HCT116 (cell line): Measurements from ENCODE around the gene FAM47E. TPM values are rescaled to one million over a fixed set of nuclear protein-coding genes. Genes with fewer than 3 reads are reported as not detected.

ENCODE experiments used
- ATAC-seq: fragments of 200-7000 bp; cut with Tn5 transposase; 2 replicates; pipeline ENCODE4 v1.9.1; 2020; ENCODE audit warnings: mild to moderate bottlenecking, moderate library complexity
- BruUV-seq: library from RNA; stranded (reverse); fragments of 400-500 nt; replicated peaks from 2 replicates; lab custom pipeline; 2021; lab: Mats Ljungman, UMichigan
- CTCF ChIA-PET: fragments of 300-600 bp; sonication (Branson Sonifier 250); formaldehyde crosslinking; loops from one replicate; lab custom pipeline; 2021; ENCODE audit warnings: antibody characterized with exemption; lab: Charles Lee
- POLR2A ChIA-PET: fragments of 300-600, 350-600 bp; sonication (Branson Sonifier 250); formaldehyde crosslinking; loops from one replicate; lab custom pipeline; 2021; ENCODE audit warnings: antibody characterized with exemption; lab: Charles Lee
- RAD21 ChIA-PET, 2 experiments: fragments of 300-600 bp; sonication (Branson Sonifier 250); formaldehyde crosslinking; loops; one replicate each; lab custom pipeline; 2023; ENCODE audit warnings: low total read pairs in 2 of 2; ENCODE audit not compliant: uncharacterized antibody in 2 of 2, unreplicated experiment in 2 of 2, low non-redundant PET in 1 of 2; lab: Charles Lee
- DNase-seq: peaks from one replicate; pipeline ENCODE4 v3.0.0-alpha.2; 2010; ENCODE audit warnings: low read depth, low spot score
- H2AFZ ChIP-seq: fragments of 200-600 bp; shearing (Covaris generic), sonication (generic); 2 replicates; pipeline ENCODE4 v1.6.1; 2017; ENCODE audit warnings: low read depth, mixed run types, mixed read lengths, antibody characterized with exemption, low read length; ENCODE audit not compliant: poor library complexity, severe bottlenecking
- H3K27ac ChIP-seq: 2 replicates; pipeline ENCODE4 v1.5.1; 2012; ENCODE audit warnings: low read depth, low read length
- H3K27me3 ChIP-seq: fragments of 200-600 bp; sonication (generic); 2 replicates; pipeline ENCODE4 v1.6.1; 2016; ENCODE audit warnings: mixed run types, low read length, mixed read lengths; ENCODE audit not compliant: insufficient read depth
- H3K36me3 ChIP-seq, 2 experiments: fragments of 200-500 bp in 1 of 2; fragments of 200-600 bp in 1 of 2; sonication (Bioruptor generic) in 1 of 2; sonication (generic) in 1 of 2; 2 replicates each; pipeline versions ENCODE4 v1.5.1 to v1.6.1; 2014 to 2016; ENCODE audit warnings: low read length in 2 of 2, inconsistent platforms in 1 of 2, mixed read lengths in 1 of 2, mixed run types in 1 of 2; ENCODE audit not compliant: insufficient read depth in 2 of 2, control insufficient read depth in 1 of 2
- H3K4me1 ChIP-seq, 2 experiments: fragments of 200-600 bp in 1 of 2; sonication (generic) in 1 of 2; 2 replicates each; pipeline versions ENCODE4 v1.5.1 to v1.6.1; 2012 to 2017; ENCODE audit warnings: low read length in 2 of 2, inconsistent platforms in 1 of 2, mild to moderate bottlenecking in 1 of 2, mixed read lengths in 1 of 2, mixed run types in 1 of 2, moderate library complexity in 1 of 2; ENCODE audit not compliant: insufficient read depth in 2 of 2, control insufficient read depth in 1 of 2
- H3K4me2 ChIP-seq: fragments of 200-600 bp; sonication (generic); 2 replicates; pipeline ENCODE4 v1.6.1; 2017; ENCODE audit warnings: mixed run types, low read length, mixed read lengths
- H3K4me3 ChIP-seq, 2 experiments: fragments of 200-600 bp in 1 of 2; sonication (generic) in 1 of 2; replicated peaks in 1 of 2; 2 replicates each; pipeline ENCODE4 v1.5.1; 2011 to 2016; ENCODE audit warnings: low read length in 2 of 2, control low read depth in 1 of 2, low read depth in 1 of 2, mild to moderate bottlenecking in 1 of 2, mixed read lengths in 1 of 2, mixed run types in 1 of 2
- H3K79me2 ChIP-seq: fragments of 200-600 bp; sonication (generic); 2 replicates; pipeline ENCODE4 v1.6.1; 2017; ENCODE audit warnings: mild to moderate bottlenecking, mixed run types, low read length, moderate library complexity, mixed read lengths; ENCODE audit not compliant: insufficient read depth
- H3K9ac ChIP-seq: fragments of 200-600 bp; sonication (generic); 2 replicates; pipeline ENCODE4 v1.6.1; 2016; ENCODE audit warnings: low read length, mixed read lengths
- H3K9me2 ChIP-seq: fragments of 200-600 bp; sonication (generic), shearing (Covaris generic); 2 replicates; pipeline ENCODE4 v1.6.1; 2017; ENCODE audit warnings: mixed run types, mild to moderate bottlenecking, moderate library complexity; ENCODE audit not compliant: insufficient read depth
- H3K9me3 ChIP-seq, 2 experiments: fragments of 200-500 bp in 1 of 2; fragments of 200-600 bp in 1 of 2; sonication (Bioruptor generic) in 1 of 2; sonication (generic) in 1 of 2; 2 replicates each; pipeline ENCODE4 v1.6.1; 2014 to 2017; ENCODE audit warnings: low read length in 2 of 2, mixed read lengths in 2 of 2, inconsistent platforms in 1 of 2, low read depth in 1 of 2, mild to moderate bottlenecking in 1 of 2, mixed run types in 1 of 2, moderate library complexity in 1 of 2; ENCODE audit not compliant: control insufficient read depth in 1 of 2, insufficient read depth in 1 of 2
- H4K20me1 ChIP-seq: fragments of 200-600 bp; sonication (generic), shearing (Covaris generic); 2 replicates; pipeline ENCODE4 v1.6.1; 2017; ENCODE audit warnings: mixed run types, mild to moderate bottlenecking, moderate library complexity; ENCODE audit not compliant: insufficient read depth
- ATF3 ChIP-seq: IDR thresholded peaks from 2 replicates; pipeline ENCODE4 v1.6.1; 2012
- ELF1 ChIP-seq: IDR thresholded peaks from 2 replicates; pipeline ENCODE4 v1.6.1; 2012; ENCODE audit warnings: low read depth, borderline replicate concordance
- EZH2 ChIP-seq: fragments of 200-600 bp; sonication (generic); IDR thresholded peaks from 2 replicates; pipeline ENCODE4 v1.6.1; 2017; ENCODE audit warnings: antibody characterized with exemption, mixed run types
- FOSL1 ChIP-seq: IDR thresholded peaks from 2 replicates; pipeline ENCODE4 v1.6.1; 2012; ENCODE audit warnings: low read depth
- JUND ChIP-seq: IDR thresholded peaks from 2 replicates; pipeline ENCODE4 v1.6.1; 2012
- MAX ChIP-seq: IDR thresholded peaks from 2 replicates; pipeline ENCODE4 v1.6.1; 2012
- POLR2A ChIP-seq: IDR thresholded peaks from 2 replicates; pipeline ENCODE4 v1.7.0; 2011; ENCODE audit warnings: borderline replicate concordance; ENCODE audit not compliant: insufficient read depth, insufficient read length; ENCODE audit errors: extremely low read depth
- POLR2AphosphoS5 ChIP-seq: IDR thresholded peaks from 2 replicates; pipeline ENCODE4 v1.6.1; 2011; ENCODE audit warnings: mild to moderate bottlenecking, low read depth, low read length, moderate library complexity
- RAD21 ChIP-seq: IDR thresholded peaks from 2 replicates; pipeline ENCODE4 v1.6.1; 2012; ENCODE audit warnings: low read depth, mild to moderate bottlenecking
- SIN3A ChIP-seq: IDR thresholded peaks from 2 replicates; pipeline ENCODE4 v1.6.1; 2012; ENCODE audit warnings: low read depth
- SRF ChIP-seq: IDR thresholded peaks from 2 replicates; pipeline ENCODE4 v1.6.1; 2012; ENCODE audit warnings: low read depth
- ZBTB33 ChIP-seq: IDR thresholded peaks from 2 replicates; pipeline ENCODE4 v1.6.1; 2011; ENCODE audit warnings: mild to moderate bottlenecking, low read length, moderate library complexity; ENCODE audit not compliant: insufficient replicate concordance; ENCODE audit errors: extremely low read depth
- ZFX ChIP-seq: fragments of 450-650 bp; IDR thresholded peaks from 2 replicates; pipeline ENCODE4 v1.6.1; 2017
- intact Hi-C: fragments of 100-400 bp; cut with micrococcal nuclease; formaldehyde crosslinking; loops from 2 replicates; pipeline ENCODE4 v1.10.0; 2022
- total RNA-seq: library from RNA; stranded (reverse); gene quantifications from one replicate; pipeline ENCODE4 v1.2.1, GENCODE V29; 2021; ENCODE audit not compliant: unreplicated experiment
- TF ChIP-seq, protein P1 (sequence below), 3 experiments: fragments of 200-600 bp in 1 of 3; sonication (generic) in 1 of 3; IDR thresholded peaks in 2 of 3; conservative IDR thresholded peaks in 1 of 3; 2 replicates each; pipeline ENCODE4 v1.5.1; 2012 to 2017; ENCODE audit warnings: low read depth in 2 of 3, low read length in 2 of 3, antibody characterized with exemption in 1 of 3, borderline replicate concordance in 1 of 3, control low read depth in 1 of 3, mild to moderate bottlenecking in 1 of 3, mixed read lengths in 1 of 3, mixed run types in 1 of 3, moderate library complexity in 1 of 3; ENCODE audit not compliant: insufficient read depth in 1 of 3

The FAM47E gene
- total RNA-seq, 1 experiment from 2014 or later: 0.91 TPM

DNA sequence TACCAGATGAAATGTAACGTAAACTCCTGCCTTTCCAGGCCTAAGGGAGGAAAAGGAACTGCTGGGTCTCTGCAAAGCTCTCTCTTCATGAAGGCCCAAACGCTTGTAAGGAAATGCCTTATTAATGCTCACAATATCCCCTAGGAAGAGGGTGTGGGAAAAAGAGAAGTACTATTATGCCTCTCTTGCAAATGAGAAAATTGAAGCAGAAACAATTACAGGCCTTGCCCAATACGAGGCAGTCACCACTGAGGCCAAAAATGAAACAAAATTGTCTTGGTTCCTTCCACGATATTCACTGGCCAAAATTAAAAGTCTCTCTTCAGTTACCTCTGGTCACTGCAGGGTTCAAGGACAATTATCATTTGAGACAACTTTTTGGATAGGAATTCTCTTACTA lies 41.1 kb upstream of the FAM47E start:
- Histone ChIP-seq H3K36me3 (no peaks in the 10 kb centered on the region), H2AFZ (no peak overlapping the region), H4K20me1 (no peaks in the 10 kb centered on the region), H3K27ac (no peak overlapping the region), H3K9me3 (no peaks in the 10 kb centered on the region), H3K4me3 (no peak overlapping the region), H3K9me2 (no peaks in the 10 kb centered on the region), H3K9ac (no peak overlapping the region), H3K4me2 (no peak overlapping the region), H3K4me1 (peaks cover 18 to 35% of the 10 kb centered on the region in 2 experiments; a peak in 3 of 4 replicates), H3K79me2 (peaks cover 71% of the 10 kb centered on the region), H3K27me3 (no peaks in the 10 kb centered on the region)
- intact Hi-C loops: no loop called here
- ChIA-PET RAD21 (no interaction called here), POLR2A (no interaction called here), CTCF (interaction anchor here (0.6 to 1.6 kb wide), 3 partner anchors 10 to 168 kb away, joined by 3 to 4 read pairs (median 4); no protein-coding TSS in a partner anchor)
- ATAC-seq: no peak
- BruUV-seq: no TSS peak
- TF ChIP-seq SRF: no peak
- no peak for TF ChIP-seq ZFX
- TF ChIP-seq, protein P1, sequence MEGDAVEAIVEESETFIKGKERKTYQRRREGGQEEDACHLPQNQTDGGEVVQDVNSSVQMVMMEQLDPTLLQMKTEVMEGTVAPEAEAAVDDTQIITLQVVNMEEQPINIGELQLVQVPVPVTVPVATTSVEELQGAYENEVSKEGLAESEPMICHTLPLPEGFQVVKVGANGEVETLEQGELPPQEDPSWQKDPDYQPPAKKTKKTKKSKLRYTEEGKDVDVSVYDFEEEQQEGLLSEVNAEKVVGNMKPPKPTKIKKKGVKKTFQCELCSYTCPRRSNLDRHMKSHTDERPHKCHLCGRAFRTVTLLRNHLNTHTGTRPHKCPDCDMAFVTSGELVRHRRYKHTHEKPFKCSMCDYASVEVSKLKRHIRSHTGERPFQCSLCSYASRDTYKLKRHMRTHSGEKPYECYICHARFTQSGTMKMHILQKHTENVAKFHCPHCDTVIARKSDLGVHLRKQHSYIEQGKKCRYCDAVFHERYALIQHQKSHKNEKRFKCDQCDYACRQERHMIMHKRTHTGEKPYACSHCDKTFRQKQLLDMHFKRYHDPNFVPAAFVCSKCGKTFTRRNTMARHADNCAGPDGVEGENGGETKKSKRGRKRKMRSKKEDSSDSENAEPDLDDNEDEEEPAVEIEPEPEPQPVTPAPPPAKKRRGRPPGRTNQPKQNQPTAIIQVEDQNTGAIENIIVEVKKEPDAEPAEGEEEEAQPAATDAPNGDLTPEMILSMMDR (IDR thresholded peaks at IDR 0.05 in 2 of 3, conservative IDR thresholded peaks at IDR 0.05 in 1 of 3; ENCODE audit: borderline replicate concordance in 1 of 3, insufficient read depth in 1 of 3, low read depth in 2 of 3, low read length in 2 of 3): no peak
- TF ChIP-seq ELF1: no peak
- no peak for TF ChIP-seq POLR2AphosphoS5
- no peak for TF ChIP-seq FOSL1
- TF ChIP-seq MAX: no peak
- no peak for TF ChIP-seq SIN3A
- TF ChIP-seq JUND: no peak
- TF ChIP-seq ZBTB33: no peak
- no peak for TF ChIP-seq POLR2A
- TF ChIP-seq ATF3: no peak
- TF ChIP-seq EZH2: no peak
- TF ChIP-seq RAD21: no peak
- DNase-seq: no peak
